ENCODE measurements around the gene MED26.

MED26 gene

GRCh38 chr19:16542910-16543472, 85.0 kb downstream of the MED26 start:
- Histone ChIP-seq H3K4me3 (replicated peaks; ENCODE audit: low read depth, low read length) (peak overlapping the region; percentile 91), H3K27me3 (replicated peaks; ENCODE audit: control insufficient read depth, insufficient read depth, low read length) (no peaks in the 10 kb centered on the region), H3K36me3 (ENCODE audit: control insufficient read depth, insufficient read depth, low read length) (peaks cover 11% of the 10 kb centered on the region)
- TF ChIP-seq CTCF (IDR thresholded peaks at IDR 0.05; ENCODE audit: insufficient read depth, low read length, poor library complexity, severe bottlenecking) = no peak
- DNase-seq (ENCODE audit: extremely low read depth, insufficient read length) = no peak

- DNase-seq (ENCODE audit: extremely low read depth, insufficient read length) = peak; percentile 96
- Histone ChIP-seq H3K4me3 (replicated peaks; ENCODE audit: low read depth, low read length) (peak within 1 kb of the TSS; percentile 91), H3K27me3 (replicated peaks; ENCODE audit: control insufficient read depth, insufficient read depth, low read length) (no peaks in the 10 kb centered on the region), H3K36me3 (ENCODE audit: control insufficient read depth, insufficient read depth, low read length) (peaks cover 15% of the 10 kb centered on the region)
- TF ChIP-seq CTCF (IDR thresholded peaks at IDR 0.05; ENCODE audit: insufficient read depth, low read length, poor library complexity, severe bottlenecking) = no peak
These were observed 85.7 kb downstream of the MED26 start, which contains the start of gene CHERP for GRCh38 chr19:16542045-16542909. TSS of gene CHERP (minus strand) at chr19:16542437. CDS start at chr19:16542378, 59 bp downstream.

- no peak for DNase-seq (ENCODE audit: extremely low read depth, insufficient read length)
- Histone ChIP-seq H3K36me3 (ENCODE audit: control insufficient read depth, insufficient read depth, low read length) (peaks cover 19% of the 10 kb centered on the region), H3K27me3 (replicated peaks; ENCODE audit: control insufficient read depth, insufficient read depth, low read length) (no peaks in the 10 kb centered on the region), H3K4me3 (replicated peaks; ENCODE audit: low read depth, low read length) (peak overlapping the region; percentile 91)
- no peak for TF ChIP-seq CTCF (IDR thresholded peaks at IDR 0.05; ENCODE audit: insufficient read depth, low read length, poor library complexity, severe bottlenecking)
These were observed 86.4 kb downstream of the MED26 start for GRCh38 chr19:16541526-16542044.

GRCh38 chr19:16540948-16541347, 87.1 kb downstream of the MED26 start:
- peaks cover 23% of the 10 kb centered on the region for H3K36me3 ChIP-seq (ENCODE audit: control insufficient read depth, insufficient read depth, low read length)
- peak overlapping the region; percentile 91 for H3K4me3 ChIP-seq (replicated peaks; ENCODE audit: low read depth, low read length)
- no peak for DNase-seq (ENCODE audit: extremely low read depth, insufficient read length)
- no peaks in the 10 kb centered on the region for H3K27me3 ChIP-seq (replicated peaks; ENCODE audit: control insufficient read depth, insufficient read depth, low read length)
- no peak for TF ChIP-seq CTCF (IDR thresholded peaks at IDR 0.05; ENCODE audit: insufficient read depth, low read length, poor library complexity, severe bottlenecking)

GRCh38 chr19:16537111-16537510, 90.9 kb downstream of the MED26 start:
- no peak for DNase-seq (ENCODE audit: extremely low read depth, insufficient read length)
- Histone ChIP-seq H3K4me3 (replicated peaks; ENCODE audit: low read depth, low read length) (no peak overlapping the region), H3K36me3 (ENCODE audit: control insufficient read depth, insufficient read depth, low read length) (peaks cover 42% of the 10 kb centered on the region), H3K27me3 (replicated peaks; ENCODE audit: control insufficient read depth, insufficient read depth, low read length) (no peaks in the 10 kb centered on the region)
- TF ChIP-seq CTCF (IDR thresholded peaks at IDR 0.05; ENCODE audit: insufficient read depth, low read length, poor library complexity, severe bottlenecking) = no peak
